Measurements from ENCODE around the gene OVAAL. TPM values are rescaled to one million over a fixed set of nuclear protein-coding genes. Genes with fewer than 3 reads are reported as not detected.

Gene OVAAL
- total and polyA plus RNA-seq, 10 of the 15 experiments (the other 5 are each of a cell fraction or from before 2014, with no cell fraction given), result 0.04 to 0.33 (median 0.06) TPM; not detected in 7

GRCh38 chr1:180571060-180571831 is 12.5 kb downstream of the OVAAL start:
- no peak overlapping the region for H3K4me3 ChIP-seq
- H3K27me3 ChIP-seq (replicated peaks in 1 of 2; ENCODE audit: control insufficient read depth in 2 of 2, insufficient read depth in 2 of 2, low read length in 1 of 2), result no peaks in the 10 kb centered on the region; a peak in 1 of 4 replicates
- in situ Hi-C loops (cut with MboI) (no loop called here), intact Hi-C loops (cut with micrococcal nuclease; ENCODE audit: unreplicated experiment) (no loop called here)
- no peak overlapping the region for H3K27ac ChIP-seq (ENCODE audit: control insufficient read depth, insufficient read depth)
- H4K20me1 ChIP-seq (ENCODE audit: control insufficient read depth, insufficient read depth), result no peaks in the 10 kb centered on the region
- no peak overlapping the region for H3K4me2 ChIP-seq (ENCODE audit: control insufficient read depth, insufficient read depth)
- CTCF ChIA-PET, result no interaction called here
- FAIRE-seq, result no peak
- H3K36me3 ChIP-seq (ENCODE audit: control insufficient read depth in 2 of 2, insufficient read depth in 2 of 2, low read length in 1 of 2), result no peaks in the 10 kb centered on the region
- H2AFZ ChIP-seq (ENCODE audit: control insufficient read depth, low read depth, low read length), result no peak overlapping the region
- H3K79me2 ChIP-seq (ENCODE audit: control insufficient read depth, insufficient read depth, low read length), result no peaks in the 10 kb centered on the region
- RAD21 ChIA-PET (ENCODE audit: unreplicated experiment), result no interaction called here
- H3K9ac ChIP-seq (ENCODE audit: control insufficient read depth, insufficient read depth, low read length), result no peak overlapping the region
- no peaks in the 10 kb centered on the region for H3K4me1 ChIP-seq (ENCODE audit: control insufficient read depth, insufficient read depth, low read length)
- 57% methylated on average over 5 of the region's 5 CpGs for WGBS (ENCODE audit: insufficient coverage, insufficient replicate concordance, low lambda C conversion rate, missing lambda C conversion rate)
- POLR2A ChIA-PET, result interaction anchor here (0.5 kb wide), 1 partner anchor 1766 kb away, joined by 3 read pairs; no protein-coding TSS in a partner anchor
- BruUV-seq (replicated peaks), result no TSS peak
- SMC1A ChIA-PET (ENCODE audit: uncharacterized antibody, unreplicated experiment), result no interaction called here
- DNase-seq (ENCODE audit: low read depth, low spot score), result no peak
- no peaks in the 10 kb centered on the region for H3K9me3 ChIP-seq (replicated peaks; ENCODE audit: control insufficient read depth, insufficient read depth, low read length)
- ATAC-seq, result no peak
- TF ChIP-seq NR2F1 (conservative IDR thresholded peaks at IDR 0.05) (no peak), ZNF207 (IDR thresholded peaks at IDR 0.05; ENCODE audit: borderline replicate concordance) (no peak), MEF2A (IDR thresholded peaks at IDR 0.05; ENCODE audit: insufficient read depth, low read depth, low read length) (no peak), RFX5 (IDR thresholded peaks at IDR 0.05; ENCODE audit: low read depth, low read length) (no peak), NBN (IDR thresholded peaks at IDR 0.05) (no peak), BHLHE40 (IDR thresholded peaks at IDR 0.05; ENCODE audit: borderline replicate concordance in 1 of 2, low read depth in 2 of 2, low read length in 1 of 2) (no peak), HDAC2 (IDR thresholded peaks at IDR 0.05) (no peak), FOXM1 (IDR thresholded peaks at IDR 0.05; ENCODE audit: low read depth, low read length) (no peak), ZBTB40 (IDR thresholded peaks at IDR 0.05; ENCODE audit: borderline replicate concordance) (no peak), CEBPZ (IDR thresholded peaks at IDR 0.05; ENCODE audit: low read depth, low read length) (no peak), ZZZ3 (IDR thresholded peaks at IDR 0.05; ENCODE audit: control insufficient read depth, insufficient read length, low read depth) (no peak), STAT3 (IDR thresholded peaks at IDR 0.05; ENCODE audit: low read depth, low read length) (no peak), SUPT20H (IDR thresholded peaks at IDR 0.05; ENCODE audit: borderline replicate concordance, control insufficient read depth, low read depth, low read length) (no peak), MLLT1 (IDR thresholded peaks at IDR 0.05) (no peak)
